MM.1S (cell line): ENCODE data around the gene LMOD1.

Source experiments
- EZH2phosphoT487 ChIP-seq: fragments of 300-600 bp; sonication (generic); IDR thresholded peaks from 2 replicates; pipeline ENCODE4 v1.6.1; 2018; ENCODE audit warnings: antibody characterized with exemption, low read length
- TF ChIP-seq, protein P1 (sequence below): fragments of 300-600 bp; sonication (generic); IDR thresholded peaks from 2 replicates; pipeline ENCODE4 v1.5.1; 2016; ENCODE audit warnings: antibody characterized with exemption, low read length, mixed read lengths

DNA sequence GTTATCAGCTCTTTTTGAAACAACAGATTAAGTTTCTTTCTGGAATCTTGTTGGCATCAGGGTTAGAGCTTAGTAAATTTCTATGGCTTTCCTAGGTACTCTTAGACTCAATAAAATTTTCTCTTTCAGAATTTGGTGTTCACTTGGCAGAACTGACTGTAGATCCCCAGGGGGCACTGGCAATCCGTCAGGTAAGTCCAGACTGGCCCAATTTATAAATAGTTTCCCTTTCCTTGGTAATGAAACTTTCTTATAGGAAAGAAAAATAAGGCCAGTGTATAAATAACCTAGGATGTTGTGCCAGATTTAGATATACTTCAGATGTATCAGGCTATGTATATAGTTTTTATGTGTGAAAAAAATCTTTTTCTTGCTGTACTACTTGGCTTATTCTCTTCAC, 99.2 kb downstream of the LMOD1 start:
- TF ChIP-seq, protein P1, sequence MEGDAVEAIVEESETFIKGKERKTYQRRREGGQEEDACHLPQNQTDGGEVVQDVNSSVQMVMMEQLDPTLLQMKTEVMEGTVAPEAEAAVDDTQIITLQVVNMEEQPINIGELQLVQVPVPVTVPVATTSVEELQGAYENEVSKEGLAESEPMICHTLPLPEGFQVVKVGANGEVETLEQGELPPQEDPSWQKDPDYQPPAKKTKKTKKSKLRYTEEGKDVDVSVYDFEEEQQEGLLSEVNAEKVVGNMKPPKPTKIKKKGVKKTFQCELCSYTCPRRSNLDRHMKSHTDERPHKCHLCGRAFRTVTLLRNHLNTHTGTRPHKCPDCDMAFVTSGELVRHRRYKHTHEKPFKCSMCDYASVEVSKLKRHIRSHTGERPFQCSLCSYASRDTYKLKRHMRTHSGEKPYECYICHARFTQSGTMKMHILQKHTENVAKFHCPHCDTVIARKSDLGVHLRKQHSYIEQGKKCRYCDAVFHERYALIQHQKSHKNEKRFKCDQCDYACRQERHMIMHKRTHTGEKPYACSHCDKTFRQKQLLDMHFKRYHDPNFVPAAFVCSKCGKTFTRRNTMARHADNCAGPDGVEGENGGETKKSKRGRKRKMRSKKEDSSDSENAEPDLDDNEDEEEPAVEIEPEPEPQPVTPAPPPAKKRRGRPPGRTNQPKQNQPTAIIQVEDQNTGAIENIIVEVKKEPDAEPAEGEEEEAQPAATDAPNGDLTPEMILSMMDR: no peak
- TF ChIP-seq EZH2phosphoT487: no peak
